T-helper 2 cell treated with Interferon-gamma antibody and Interleukin-4, amounts not matched to agents 5 μg/mL and 100 μg/mL, for 36 hours (primary cell): ENCODE data around the gene ARID5B.

Source experiments
- DNase-seq: peaks from one replicate; pipeline ENCODE4 v3.0.0; 2021; ENCODE audit warnings: low spot score
- H3K27ac Mint-ChIP-seq: one replicate; pipeline ENCODE4 v1.8.0; 2021; ENCODE audit warnings: mild to moderate bottlenecking, mixed read lengths
- H3K27me3 Mint-ChIP-seq: one replicate; pipeline ENCODE4 v1.8.0; 2021; ENCODE audit warnings: low read depth, mixed read lengths
- H3K36me3 Mint-ChIP-seq: one replicate; pipeline ENCODE4 v1.8.0; 2021; ENCODE audit warnings: low read depth, mixed read lengths
- H3K4me1 Mint-ChIP-seq: one replicate; pipeline ENCODE4 v1.8.0; 2021; ENCODE audit warnings: low read depth, mixed read lengths
- H3K4me3 Mint-ChIP-seq: one replicate; pipeline ENCODE4 v1.8.0; 2022; ENCODE audit warnings: mild to moderate bottlenecking, moderate library complexity, mixed read lengths
- H3K9me3 Mint-ChIP-seq: one replicate; pipeline ENCODE4 v1.8.0; 2021; ENCODE audit warnings: mixed read lengths

The ARID5B gene

GRCh38 chr10:61905837-61906561, 4.5 kb downstream of the ARID5B start:
- no peaks in the 10 kb centered on the region for H3K27me3 Mint-ChIP-seq
- H3K36me3 Mint-ChIP-seq = peaks cover 33% of the 10 kb centered on the region
- no peak for DNase-seq
- H3K4me3 Mint-ChIP-seq = no peak overlapping the region
- no peak overlapping the region for H3K27ac Mint-ChIP-seq
- no peaks in the 10 kb centered on the region for H3K9me3 Mint-ChIP-seq
- peaks cover 27% of the 10 kb centered on the region for H3K4me1 Mint-ChIP-seq

DNA sequence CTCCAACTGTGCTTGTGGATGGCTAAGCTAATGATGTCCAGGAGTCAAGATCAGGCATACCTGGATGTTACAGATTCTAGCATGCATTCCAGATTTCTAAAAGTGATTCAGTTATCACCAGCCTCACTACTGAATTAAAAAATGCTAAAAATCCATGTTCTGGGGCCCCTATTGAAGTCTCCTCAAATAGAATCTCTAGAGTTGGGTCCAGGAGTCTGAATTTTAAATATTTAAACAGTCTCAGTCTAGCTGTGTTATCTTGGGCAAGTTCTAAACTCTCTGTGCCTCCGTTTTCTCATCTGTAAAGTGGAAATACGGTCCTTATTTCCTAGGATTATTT, 5.0 kb downstream of the ARID5B start:
- Mint-ChIP-seq H3K27me3 (no peaks in the 10 kb centered on the region), H3K4me1 (peaks cover 29% of the 10 kb centered on the region), H3K36me3 (peaks cover 36% of the 10 kb centered on the region), H3K4me3 (no peak overlapping the region), H3K27ac (no peak overlapping the region), H3K9me3 (no peaks in the 10 kb centered on the region)
- no peak for DNase-seq

- no peak overlapping the region for H3K4me3 Mint-ChIP-seq
- H3K36me3 Mint-ChIP-seq = peaks cover 39% of the 10 kb centered on the region
- peaks cover 33% of the 10 kb centered on the region for H3K4me1 Mint-ChIP-seq
- no peak overlapping the region for H3K27ac Mint-ChIP-seq
- no peaks in the 10 kb centered on the region for H3K27me3 Mint-ChIP-seq
- H3K9me3 Mint-ChIP-seq = no peaks in the 10 kb centered on the region
- no peak for DNase-seq
Observed at GRCh38 chr10:61907011-61907410, 5.5 kb downstream of the ARID5B start.

GRCh38 chr10:61907587-61907986, 6.1 kb downstream of the ARID5B start:
- H3K4me3 Mint-ChIP-seq = no peak overlapping the region
- DNase-seq = no peak
- no peaks in the 10 kb centered on the region for H3K9me3 Mint-ChIP-seq
- H3K27me3 Mint-ChIP-seq = no peaks in the 10 kb centered on the region
- H3K36me3 Mint-ChIP-seq = peaks cover 37% of the 10 kb centered on the region
- H3K27ac Mint-ChIP-seq = no peak overlapping the region
- H3K4me1 Mint-ChIP-seq = peaks cover 35% of the 10 kb centered on the region

- Mint-ChIP-seq H3K4me3 (no peak overlapping the region), H3K27ac (no peak overlapping the region), H3K4me1 (peaks cover 23% of the 10 kb centered on the region), H3K27me3 (no peaks in the 10 kb centered on the region), H3K36me3 (peaks cover 55% of the 10 kb centered on the region), H3K9me3 (peaks cover 5% of the 10 kb centered on the region)
- DNase-seq = no peak
Observed at GRCh38 chr10:61910226-61910805, 8.8 kb downstream of the ARID5B start.

- Mint-ChIP-seq H3K36me3 (peaks cover 61% of the 10 kb centered on the region), H3K4me1 (peaks cover 19% of the 10 kb centered on the region), H3K27ac (no peak overlapping the region)
Observed at GRCh38 chr10:61910894-61911293, 9.4 kb downstream of the ARID5B start.

GRCh38 chr10:61911425-61911824, 9.9 kb downstream of the ARID5B start:
- H3K4me3 Mint-ChIP-seq = no peak overlapping the region
- H3K9me3 Mint-ChIP-seq = peaks cover 6% of the 10 kb centered on the region
- H3K36me3 Mint-ChIP-seq = peaks cover 63% of the 10 kb centered on the region
- DNase-seq = no peak
- peaks cover 17% of the 10 kb centered on the region for H3K4me1 Mint-ChIP-seq
- H3K27ac Mint-ChIP-seq = no peak overlapping the region
- no peaks in the 10 kb centered on the region for H3K27me3 Mint-ChIP-seq

More at GRCh38 chr10:61910894-61911293, 9.4 kb downstream of the ARID5B start:
- Mint-ChIP-seq H3K4me3 (no peak overlapping the region), H3K27me3 (no peaks in the 10 kb centered on the region), H3K9me3 (peaks cover 6% of the 10 kb centered on the region)
- DNase-seq = no peak

- Mint-ChIP-seq H3K36me3 (peaks cover 78% of the 10 kb centered on the region), H3K27me3 (no peaks in the 10 kb centered on the region), H3K4me3 (no peak overlapping the region), H3K4me1 (peaks cover 21% of the 10 kb centered on the region), H3K27ac (no peak overlapping the region), H3K9me3 (peaks cover 11% of the 10 kb centered on the region)
- no peak for DNase-seq
Observed at GRCh38 chr10:61912981-61913380, 11.5 kb downstream of the ARID5B start.

DNA sequence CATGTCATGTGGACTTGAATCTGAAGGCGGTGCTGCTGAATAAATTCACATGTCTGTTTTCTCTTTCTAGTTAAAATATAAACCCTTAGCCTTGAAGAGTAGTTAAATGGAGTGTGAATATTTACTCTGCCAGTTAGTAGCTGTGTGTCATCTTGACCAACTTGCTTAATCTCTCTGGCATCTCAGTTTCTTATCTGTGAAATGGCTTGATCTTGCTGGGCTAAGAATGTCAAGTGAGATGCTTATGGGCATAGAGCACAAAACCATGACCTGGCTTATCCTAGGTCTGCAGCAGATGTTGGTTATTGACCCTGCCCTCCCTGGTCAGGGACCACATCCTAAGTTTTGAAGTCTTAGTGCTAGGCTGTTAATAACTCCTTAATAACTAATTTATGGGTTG, 16.6 kb downstream of the ARID5B start:
- Mint-ChIP-seq H3K27me3 (no peaks in the 10 kb centered on the region), H3K4me3 (no peak overlapping the region), H3K9me3 (peaks cover 21% of the 10 kb centered on the region), H3K27ac (no peak overlapping the region), H3K4me1 (peaks cover 17% of the 10 kb centered on the region), H3K36me3 (peaks cover 68% of the 10 kb centered on the region)
- no peak for DNase-seq

GRCh38 chr10:61918989-61919388, 17.5 kb downstream of the ARID5B start:
- Mint-ChIP-seq H3K27me3 (no peaks in the 10 kb centered on the region), H3K4me1 (peaks cover 21% of the 10 kb centered on the region), H3K4me3 (no peak overlapping the region), H3K36me3 (peaks cover 66% of the 10 kb centered on the region), H3K27ac (no peak overlapping the region), H3K9me3 (peaks cover 21% of the 10 kb centered on the region)
- no peak for DNase-seq

DNA sequence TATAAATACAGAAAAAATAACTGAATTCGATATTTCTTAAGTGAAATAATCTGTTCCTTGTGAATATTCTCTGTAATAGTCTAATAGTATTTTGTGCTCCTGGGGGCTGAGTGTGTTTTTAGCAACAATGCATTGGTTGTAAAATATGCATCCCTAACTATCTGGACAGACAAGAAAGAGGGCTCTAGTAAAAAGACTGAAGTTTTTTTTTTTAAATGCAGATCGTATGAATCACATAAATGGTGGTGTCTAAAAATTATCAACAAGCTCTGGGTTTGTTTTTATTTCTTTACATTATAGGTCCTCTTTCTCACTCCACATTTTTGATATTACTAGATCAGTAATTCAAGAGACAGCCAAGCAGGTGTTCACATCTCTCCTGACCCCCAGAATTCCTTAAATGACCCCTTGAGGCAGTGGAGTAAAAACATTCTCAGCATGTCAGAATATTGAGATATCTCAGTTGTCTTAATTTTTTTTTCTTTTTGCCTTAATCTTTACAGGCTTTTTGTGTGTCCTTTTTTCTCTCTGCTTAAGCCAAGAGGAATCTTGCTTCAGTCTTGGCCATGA, 18.2 kb downstream of the ARID5B start:
- Mint-ChIP-seq H3K27ac (no peak overlapping the region), H3K4me3 (no peak overlapping the region), H3K9me3 (peaks cover 21% of the 10 kb centered on the region), H3K27me3 (no peaks in the 10 kb centered on the region), H3K36me3 (peaks cover 65% of the 10 kb centered on the region), H3K4me1 (peaks cover 21% of the 10 kb centered on the region)
- DNase-seq = no peak

DNA sequence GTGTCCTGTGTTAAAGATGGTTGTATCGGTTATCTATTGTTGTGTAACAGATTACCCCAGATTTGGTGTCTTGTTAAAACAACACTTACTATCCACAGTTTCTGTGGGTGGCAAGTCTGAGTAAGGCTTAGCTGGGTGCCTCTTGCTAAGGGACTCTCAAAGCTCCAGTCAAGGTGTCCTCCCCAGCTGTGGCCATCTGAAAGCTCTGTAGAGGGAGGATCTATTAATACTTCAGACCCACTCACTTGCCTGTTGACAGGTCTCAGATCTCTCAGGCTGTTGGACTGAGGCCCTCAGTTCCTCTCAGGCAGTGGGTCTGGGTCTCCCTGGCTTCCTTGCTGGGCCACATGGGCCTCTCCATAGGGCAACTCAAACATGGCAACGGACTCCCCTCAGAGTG, 19.6 kb downstream of the ARID5B start:
- DNase-seq = no peak
- Mint-ChIP-seq H3K27me3 (no peaks in the 10 kb centered on the region), H3K4me3 (no peak overlapping the region), H3K4me1 (peaks cover 21% of the 10 kb centered on the region), H3K9me3 (peaks cover 15% of the 10 kb centered on the region), H3K36me3 (peaks cover 67% of the 10 kb centered on the region), H3K27ac (peak overlapping the region; percentile 28)

GRCh38 chr10:61923210-61923949, 21.9 kb downstream of the ARID5B start:
- peaks cover 5% of the 10 kb centered on the region for H3K9me3 Mint-ChIP-seq
- peaks cover 55% of the 10 kb centered on the region for H3K36me3 Mint-ChIP-seq
- H3K4me3 Mint-ChIP-seq = no peak overlapping the region
- no peak overlapping the region for H3K27ac Mint-ChIP-seq
- H3K27me3 Mint-ChIP-seq = no peaks in the 10 kb centered on the region
- peaks cover 15% of the 10 kb centered on the region for H3K4me1 Mint-ChIP-seq
- DNase-seq = no peak

- Mint-ChIP-seq H3K27ac (no peak overlapping the region), H3K36me3 (peaks cover 57% of the 10 kb centered on the region), H3K9me3 (peaks cover 5% of the 10 kb centered on the region), H3K27me3 (no peaks in the 10 kb centered on the region), H3K4me1 (peaks cover 15% of the 10 kb centered on the region), H3K4me3 (no peak overlapping the region)
- no peak for DNase-seq
Observed at GRCh38 chr10:61923950-61924274, 22.4 kb downstream of the ARID5B start.
